22Rv1 (cell line): ENCODE results near the gene CUL4A.

Experiments used
- CTCF ChIP-seq: fragments of 450-650 bp; IDR thresholded peaks from 2 replicates; pipeline ENCODE4 v1.5.1; 2017; ENCODE audit warnings: mild to moderate bottlenecking
- ZFX ChIP-seq: fragments of 450-650 bp; IDR thresholded peaks from 2 replicates; pipeline ENCODE4 v1.6.1; 2017; ENCODE audit warnings: antibody characterized with exemption, borderline replicate concordance

GRCh38 chr13:113272701-113273181 lies 63.3 kb downstream of the CUL4A start:
- TF ChIP-seq CTCF (no peak), ZFX (no peak)
